ENCODE data around the gene MAP3K5.

DNA sequence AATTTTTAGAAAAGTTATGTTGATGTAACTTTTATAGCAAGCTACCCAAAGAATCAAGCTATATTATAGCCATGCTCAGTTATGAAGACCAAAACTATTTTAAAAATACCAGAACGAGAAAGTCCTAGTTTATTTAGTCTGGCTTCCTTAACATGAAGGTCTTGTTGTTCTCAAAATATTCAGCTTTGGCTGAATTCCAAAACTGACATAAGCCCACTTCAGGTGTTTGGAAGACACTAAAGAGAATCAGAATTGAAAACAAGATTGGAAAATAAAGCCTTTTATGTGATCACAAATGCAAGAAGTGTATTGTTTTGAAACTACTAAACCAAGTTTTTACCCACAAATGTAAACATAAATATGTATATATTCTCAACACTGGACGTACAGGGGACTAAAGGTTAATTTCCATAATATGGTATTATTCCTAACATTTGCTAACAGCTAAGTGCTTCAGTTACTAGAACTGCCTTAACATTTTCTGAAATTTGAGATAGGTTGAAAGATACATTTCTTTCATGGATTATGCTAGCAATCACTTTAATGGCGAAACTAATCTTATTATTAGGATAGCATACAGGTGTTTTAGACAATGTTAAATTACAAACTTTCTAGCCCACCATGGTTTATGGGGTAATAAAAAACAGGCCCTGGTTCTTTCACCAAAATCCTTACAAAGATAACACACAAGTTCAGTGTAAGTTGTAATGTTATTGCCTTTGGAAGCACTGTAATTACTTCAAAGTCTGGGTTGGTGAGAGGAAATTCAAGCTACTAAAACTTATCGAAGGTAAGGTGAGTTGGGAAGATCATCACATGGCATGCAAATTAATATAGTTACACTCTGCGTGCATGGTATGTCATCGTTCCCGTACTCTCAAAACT lies 1.6 kb downstream of the MAP3K5 start:
- TF ChIP-seq CTCF (conservative IDR thresholded peaks at IDR 0.05 in 1 of 2, IDR thresholded peaks at IDR 0.05 in 1 of 2; ENCODE audit: low read depth in 1 of 2, low read length in 2 of 2) (no peak), EZH2 (IDR thresholded peaks at IDR 0.05; ENCODE audit: low read length, missing control alignments) (no peak)
